Hematopoietic multipotent progenitor cell treated with erythropoietin and hydrocortisone succinate and interleukin-3 and kit ligand, for 8 days (in vitro differentiated cells): ENCODE results near the gene NRP1.

ENCODE experiments used
- DNase-seq: peaks from one replicate; pipeline ENCODE4 v3.0.0-alpha.2; 2015

NRP1 gene

GRCh38 chr10:33347211-33347610 is 12.7 kb upstream of the NRP1 start:
- no peak for DNase-seq

GRCh38 chr10:33345236-33345635 is 10.8 kb upstream of the NRP1 start:
- DNase-seq, result no peak

GRCh38 chr10:33344676-33345075 is 10.2 kb upstream of the NRP1 start:
- no peak for DNase-seq

GRCh38 chr10:33341637-33342036 is 7.2 kb upstream of the NRP1 start:
- DNase-seq, result no peak

- DNase-seq, result no peak
These were observed 3.0 kb upstream of the NRP1 start for GRCh38 chr10:33337326-33337957.

- DNase-seq, result no peak
These were observed 2.3 kb upstream of the NRP1 start for GRCh38 chr10:33336582-33337325.

- DNase-seq, result no peak
These were observed 1.5 kb upstream of the NRP1 start for GRCh38 chr10:33335801-33336581.

- no peak for DNase-seq
These were observed 1.0 kb upstream of the NRP1 start for GRCh38 chr10:33335551-33335800.

- DNase-seq, result no peak
These were observed 511 bp upstream of the NRP1 start for GRCh38 chr10:33334805-33335550.

GRCh38 chr10:33333260-33334101 is 986 bp downstream of the NRP1 start:
- DNase-seq, result peak; percentile 20

GRCh38 chr10:33332183-33333065 is 2.0 kb downstream of the NRP1 start:
- no peak for DNase-seq

GRCh38 chr10:33331379-33331694 is 3.1 kb downstream of the NRP1 start:
- no peak for DNase-seq

- peak; percentile 62 for DNase-seq
These were observed 3.7 kb downstream of the NRP1 start for GRCh38 chr10:33330543-33331378.

- DNase-seq, result no peak
These were observed 5.3 kb downstream of the NRP1 start for GRCh38 chr10:33329178-33329577.

GRCh38 chr10:33328253-33328652 is 6.2 kb downstream of the NRP1 start:
- DNase-seq, result no peak

- no peak for DNase-seq
These were observed 6.7 kb downstream of the NRP1 start for GRCh38 chr10:33327751-33328150.

GRCh38 chr10:33326933-33327332 is 7.5 kb downstream of the NRP1 start:
- no peak for DNase-seq

- DNase-seq, result no peak
These were observed 8.5 kb downstream of the NRP1 start for GRCh38 chr10:33325929-33326328.

- no peak for DNase-seq
These were observed 10.7 kb downstream of the NRP1 start for GRCh38 chr10:33323721-33324120.

GRCh38 chr10:33321516-33321915 is 13.0 kb downstream of the NRP1 start:
- no peak for DNase-seq

- DNase-seq, result no peak
These were observed 14.2 kb downstream of the NRP1 start for GRCh38 chr10:33320288-33320687.
